Measurements from ENCODE around the gene DOCK1. TPM values are rescaled to one million over a fixed set of nuclear protein-coding genes. Genes with fewer than 3 reads are reported as not detected.

DOCK1 gene
- total RNA-seq, 2 donors from 2014 or later = 72.4 to 89.3 TPM

GRCh38 chr10:127351542-127351941, 446.3 kb downstream of the DOCK1 start:
- Histone ChIP-seq H3K4me1 (ENCODE audit: control insufficient read depth, insufficient read depth, low read length) (no peaks in the 10 kb centered on the region), H3K9ac (ENCODE audit: extremely low read depth, low read length, poor library complexity, severe bottlenecking) (no peak overlapping the region), H3K27me3 (ENCODE audit: control insufficient read depth, insufficient read depth, low read length, poor library complexity, severe bottlenecking) (no peaks in the 10 kb centered on the region), H3K4me3 (ENCODE audit: low read length) (no peak overlapping the region), H3K36me3 (ENCODE audit: control insufficient read depth, insufficient read depth, low read length) (peaks cover under 1% of the 10 kb centered on the region), H3K9me3 (ENCODE audit: control insufficient read depth, low read length) (no peaks in the 10 kb centered on the region), H3K27ac (ENCODE audit: low read depth, low read length) (no peak overlapping the region)
- Mint-ChIP-seq H3K27me3 (ENCODE audit: insufficient read depth) (no peaks in the 10 kb centered on the region), H3K4me1 (peaks cover 5% of the 10 kb centered on the region), H3K36me3 (ENCODE audit: low read depth) (peaks cover 15% of the 10 kb centered on the region), H3K9me3 (no peaks in the 10 kb centered on the region), H3K4me3 (no peak overlapping the region), H3K27ac (no peak overlapping the region)
- TF ChIP-seq, protein P1, sequence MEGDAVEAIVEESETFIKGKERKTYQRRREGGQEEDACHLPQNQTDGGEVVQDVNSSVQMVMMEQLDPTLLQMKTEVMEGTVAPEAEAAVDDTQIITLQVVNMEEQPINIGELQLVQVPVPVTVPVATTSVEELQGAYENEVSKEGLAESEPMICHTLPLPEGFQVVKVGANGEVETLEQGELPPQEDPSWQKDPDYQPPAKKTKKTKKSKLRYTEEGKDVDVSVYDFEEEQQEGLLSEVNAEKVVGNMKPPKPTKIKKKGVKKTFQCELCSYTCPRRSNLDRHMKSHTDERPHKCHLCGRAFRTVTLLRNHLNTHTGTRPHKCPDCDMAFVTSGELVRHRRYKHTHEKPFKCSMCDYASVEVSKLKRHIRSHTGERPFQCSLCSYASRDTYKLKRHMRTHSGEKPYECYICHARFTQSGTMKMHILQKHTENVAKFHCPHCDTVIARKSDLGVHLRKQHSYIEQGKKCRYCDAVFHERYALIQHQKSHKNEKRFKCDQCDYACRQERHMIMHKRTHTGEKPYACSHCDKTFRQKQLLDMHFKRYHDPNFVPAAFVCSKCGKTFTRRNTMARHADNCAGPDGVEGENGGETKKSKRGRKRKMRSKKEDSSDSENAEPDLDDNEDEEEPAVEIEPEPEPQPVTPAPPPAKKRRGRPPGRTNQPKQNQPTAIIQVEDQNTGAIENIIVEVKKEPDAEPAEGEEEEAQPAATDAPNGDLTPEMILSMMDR (conservative IDR thresholded peaks at IDR 0.05) = no peak
- DNase-seq = no peak
- whole genome bisulfite sequencing, 2 experiments (ENCODE audit: insufficient coverage in 1 of 2, insufficient read length in 1 of 2) = 90 to 100% methylated on average over 2 to 4 of the region's 4 CpGs

DNA sequence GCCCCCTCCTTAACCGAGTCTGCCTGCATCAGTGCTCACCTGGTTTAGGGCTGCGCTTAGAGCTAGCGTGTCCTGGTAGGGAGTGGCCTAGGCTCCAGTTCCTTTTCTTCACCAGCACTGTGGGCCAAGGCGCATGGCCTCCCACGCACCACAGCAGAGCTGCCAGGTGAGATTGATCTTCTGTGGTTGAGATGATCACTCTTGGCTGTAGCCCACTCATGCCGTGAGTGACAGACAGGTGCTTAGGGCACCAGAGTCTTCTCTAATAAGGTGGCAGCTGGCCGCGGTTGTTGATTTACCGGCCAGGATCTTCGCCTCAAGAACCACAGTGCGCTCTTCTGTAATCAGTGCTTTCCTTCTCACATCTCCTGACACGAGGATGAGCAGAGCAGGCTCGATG, 448.3 kb downstream of the DOCK1 start:
- Histone ChIP-seq H3K27me3 (ENCODE audit: control insufficient read depth, insufficient read depth, low read length, poor library complexity, severe bottlenecking) (no peaks in the 10 kb centered on the region), H3K27ac (ENCODE audit: low read depth, low read length) (no peak overlapping the region), H3K9ac (ENCODE audit: extremely low read depth, low read length, poor library complexity, severe bottlenecking) (no peak overlapping the region), H3K9me3 (ENCODE audit: control insufficient read depth, low read length) (no peaks in the 10 kb centered on the region), H3K36me3 (ENCODE audit: control insufficient read depth, insufficient read depth, low read length) (peaks cover 5% of the 10 kb centered on the region), H3K4me3 (ENCODE audit: low read length) (no peak overlapping the region), H3K4me1 (ENCODE audit: control insufficient read depth, insufficient read depth, low read length) (no peaks in the 10 kb centered on the region)
- Mint-ChIP-seq H3K27me3 (ENCODE audit: insufficient read depth) (no peaks in the 10 kb centered on the region), H3K4me3 (no peak overlapping the region), H3K36me3 (ENCODE audit: low read depth) (peaks cover 13% of the 10 kb centered on the region), H3K9me3 (no peaks in the 10 kb centered on the region), H3K4me1 (no peaks in the 10 kb centered on the region), H3K27ac (no peak overlapping the region)
- DNase-seq = no peak
- 93 to 99% methylated on average over 9 to 13 of the region's 13 CpGs for WGBS, 2 experiments (ENCODE audit: insufficient coverage in 1 of 2, insufficient read length in 1 of 2)
- TF ChIP-seq, protein P1 (conservative IDR thresholded peaks at IDR 0.05) = no peak

DNA sequence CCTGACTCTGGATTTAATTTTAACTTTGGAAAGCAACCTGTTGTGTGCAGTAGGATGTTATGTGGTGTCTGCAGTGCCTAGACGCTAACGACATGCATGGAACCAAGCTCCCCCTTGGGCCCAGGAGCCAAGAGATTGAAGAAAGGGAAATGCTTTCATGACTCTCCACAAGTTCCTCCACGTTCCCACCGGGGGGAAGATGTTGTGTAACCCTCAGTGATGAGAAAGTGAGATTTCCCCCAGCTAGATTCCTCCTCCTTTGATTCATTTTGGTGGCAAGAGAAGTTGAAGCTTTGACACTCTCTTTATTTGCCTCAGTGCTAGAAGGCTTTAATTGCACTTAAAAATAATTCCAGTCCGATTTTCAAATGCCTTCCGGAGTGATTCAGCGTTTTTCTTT, 449.0 kb downstream of the DOCK1 start:
- Mint-ChIP-seq H3K4me1 (no peaks in the 10 kb centered on the region), H3K27me3 (ENCODE audit: insufficient read depth) (no peaks in the 10 kb centered on the region), H3K27ac (no peak overlapping the region), H3K9me3 (no peaks in the 10 kb centered on the region), H3K36me3 (ENCODE audit: low read depth) (peaks cover 13% of the 10 kb centered on the region), H3K4me3 (no peak overlapping the region)
- no peak overlapping the region for H3K9ac ChIP-seq (ENCODE audit: extremely low read depth, low read length, poor library complexity, severe bottlenecking)
- H3K27ac ChIP-seq (ENCODE audit: low read depth, low read length) = no peak overlapping the region
- peak; percentile 14 for DNase-seq
- H3K36me3 ChIP-seq (ENCODE audit: control insufficient read depth, insufficient read depth, low read length) = peaks cover 5% of the 10 kb centered on the region
- no peaks in the 10 kb centered on the region for H3K9me3 ChIP-seq (ENCODE audit: control insufficient read depth, low read length)
- H3K27me3 ChIP-seq (ENCODE audit: control insufficient read depth, insufficient read depth, low read length, poor library complexity, severe bottlenecking) = no peaks in the 10 kb centered on the region
- H3K4me3 ChIP-seq (ENCODE audit: low read length) = no peak overlapping the region
- no peaks in the 10 kb centered on the region for H3K4me1 ChIP-seq (ENCODE audit: control insufficient read depth, insufficient read depth, low read length)
- TF ChIP-seq, protein P1 (conservative IDR thresholded peaks at IDR 0.05) = no peak
- WGBS, 2 experiments (ENCODE audit: insufficient coverage in 1 of 2, insufficient read length in 1 of 2) = 86 to 90% methylated on average over 4 to 7 of the region's 7 CpGs

Data from endodermal cell (in vitro differentiated cells).